Psoas muscle (tissue), 8 donors: ENCODE results near the gene COX10. TPM values are rescaled to one million over a fixed set of nuclear protein-coding genes. Genes with fewer than 3 reads are reported as not detected.
A peak's percentile ranks its signal among the peaks of the same experiment; 100 is the strongest.
"Not testable (repeated sequence)": the region's sequence is repeated elsewhere in the genome, so short reads cannot be mapped to it uniquely, and the experiment has no call there.

Experiments
- ATAC-seq, 4 donors: fragments of 200-7000 bp; cut with Tn5 transposase; one replicate each; pipeline ENCODE4 v1.9.1; 2020; ENCODE audit warnings: moderate library complexity in 3 of 4, mild to moderate bottlenecking in 2 of 4
- DNase-seq, 2 donors: peaks; one replicate each; pipeline ENCODE4 v3.0.0-alpha.2; 2020
- H3K27ac ChIP-seq: fragments of 200-600 bp; one replicate; pipeline ENCODE4 v1.8.0; 2022
- H3K27me3 ChIP-seq, 3 donors: fragments of 200-600 bp in 1 of 3; one replicate each; pipeline versions ENCODE4 v1.6.1 to v1.8.0; 2013 to 2022; ENCODE audit warnings: low read length in 2 of 3, mild to moderate bottlenecking in 2 of 3, moderate library complexity in 1 of 3; ENCODE audit not compliant: insufficient read depth in 3 of 3
- H3K36me3 ChIP-seq, 2 donors: fragments of 200-600 bp in 1 of 2; one replicate each; pipeline versions ENCODE4 v1.6.1 to v1.8.0; 2013 to 2022; ENCODE audit warnings: low read depth in 1 of 2, mild to moderate bottlenecking in 1 of 2, moderate library complexity in 1 of 2; ENCODE audit not compliant: insufficient read depth in 1 of 2
- H3K4me1 ChIP-seq: fragments of 200-600 bp; one replicate; pipeline ENCODE4 v1.8.0; 2022
- H3K4me3 ChIP-seq: fragments of 200-600 bp; one replicate; pipeline ENCODE4 v1.8.0; 2022; ENCODE audit warnings: mild to moderate bottlenecking
- H3K9me3 ChIP-seq: fragments of 200-600 bp; one replicate; pipeline ENCODE4 v1.8.0; 2022
- WGBS, 3 donors: extraction: QIAGEN DNeasy Blood & Tissue Kit; methylation state at CpG; one replicate each; pipeline versions ENCODE4 v1.1.6 to v1.1.7; 2013; 5-methylcytosine and 5-hydroxymethylcytosine counted together
- intact Hi-C, 2 donors: fragments of 100-400 bp; cut with DNase I; formaldehyde crosslinking; loops; one replicate each; pipeline versions ENCODE4 v1.11.0 to v1.14.2; 2022
- polyA plus RNA-seq, 3 donors: library from polyadenylated mRNA; stranded (reverse); fragments of 200-250 nt; gene quantifications; one replicate each; pipeline ENCODE4 v1.2.3, GENCODE V29; 2013
- total RNA-seq, 4 donors: library from RNA; stranded (reverse); fragmentation: NEBNext Ultra II Directional in 2 of 4; extraction: Animal tissue kit (Norgen Biotek cat#: 25700) in 2 of 4; gene quantifications; one replicate each; pipeline versions ENCODE4 v1.2.1 to v1.2.4, GENCODE V29; 2021 to 2023
- TF ChIP-seq, protein P1 (sequence below): fragments of 200-600 bp; IDR thresholded peaks from one replicate; pipeline ENCODE4 v1.8.0; 2022; ENCODE audit warnings: antibody characterized with exemption
- donor health status: healthy with polysubstance abuse.
- donor health status: DM: no; HTN: no; CAD: no; lungs with moderate emphysema.
- donor health status: Bipolar disorder and iron deficiency.
- donor health status: healthy.
- donor health status: DM: yes; HTN: yes; CAD: no.
- donor health status: DM: no; HTN: no; CAD: no.
- donor health status: DM: no; HTN: no; CAD: no.
- donor health status: DM: yes; HTN: yes; CAD: no.

The COX10 gene
- total and polyA plus RNA-seq, 7 donors = 31.5 to 77.1 (median 60.5) TPM

DNA sequence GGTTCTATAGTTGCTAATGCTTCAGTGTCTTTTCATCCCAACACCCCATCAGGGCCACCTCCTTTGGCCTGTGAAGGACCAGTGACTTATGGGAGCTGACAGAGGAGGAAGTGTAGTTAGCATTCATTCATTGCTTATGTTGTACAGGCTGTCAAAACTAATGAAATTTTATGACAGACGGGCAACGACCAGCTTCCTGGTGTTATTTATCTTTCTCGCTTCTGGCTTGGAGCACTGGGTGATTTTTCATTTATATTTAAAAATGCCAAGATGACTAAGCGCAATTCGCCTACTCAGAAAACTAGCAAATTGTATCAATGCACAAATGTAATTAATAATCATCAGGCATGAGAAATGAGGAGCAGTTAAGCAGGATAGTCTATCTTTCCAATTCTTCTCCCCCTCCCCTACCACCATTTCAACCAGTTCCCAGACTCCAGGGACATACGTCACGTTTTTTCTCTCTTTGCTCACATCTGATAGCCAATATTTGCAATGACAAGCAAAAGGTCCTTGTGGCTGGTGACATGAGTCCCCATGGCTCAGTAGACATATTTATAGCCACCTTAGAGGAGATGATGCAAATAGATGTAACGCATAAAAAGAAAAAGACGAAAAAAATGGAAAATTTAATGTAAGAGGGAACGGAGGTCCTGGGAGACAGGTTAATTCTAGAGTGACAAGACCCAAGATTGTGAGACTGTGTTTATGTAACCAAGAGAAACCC is 156.1 kb downstream of the COX10 start:
- intact Hi-C loops = no loop called here

DNA sequence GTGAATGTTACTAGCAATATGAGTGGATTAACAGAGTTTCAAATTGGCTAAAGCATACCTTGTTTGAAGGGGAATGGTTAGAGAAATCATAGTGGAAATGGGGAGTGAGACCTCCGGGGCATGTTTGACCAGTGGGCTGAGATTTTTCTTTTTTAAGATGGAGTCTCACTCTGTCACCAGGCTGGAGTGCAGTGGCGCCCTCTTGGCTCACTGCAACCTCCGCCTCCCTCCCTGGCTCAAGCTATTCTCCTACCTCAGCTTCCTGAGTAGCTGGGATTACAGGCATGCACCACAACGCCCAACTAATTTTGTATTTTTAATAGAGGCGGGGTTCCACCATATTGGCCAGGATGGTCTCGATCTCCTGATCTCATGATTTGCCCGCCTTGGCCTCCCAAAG is 157.7 kb downstream of the COX10 start:
- intact Hi-C loops = no loop called here
- Histone ChIP-seq H3K27me3 (no peaks in the 10 kb centered on the region), H3K27ac (no peak overlapping the region), H3K4me1 (no peaks in the 10 kb centered on the region), H3K36me3 (no peaks in the 10 kb centered on the region), H3K4me3 (no peak overlapping the region), H3K9me3 (no peaks in the 10 kb centered on the region)
- 92 to 97% (median 95%) methylated on average over 7 of the region's 7 CpGs for WGBS, 3 donors
- ATAC-seq (no peak), DNase-seq (no peak)
- TF ChIP-seq, protein P1, sequence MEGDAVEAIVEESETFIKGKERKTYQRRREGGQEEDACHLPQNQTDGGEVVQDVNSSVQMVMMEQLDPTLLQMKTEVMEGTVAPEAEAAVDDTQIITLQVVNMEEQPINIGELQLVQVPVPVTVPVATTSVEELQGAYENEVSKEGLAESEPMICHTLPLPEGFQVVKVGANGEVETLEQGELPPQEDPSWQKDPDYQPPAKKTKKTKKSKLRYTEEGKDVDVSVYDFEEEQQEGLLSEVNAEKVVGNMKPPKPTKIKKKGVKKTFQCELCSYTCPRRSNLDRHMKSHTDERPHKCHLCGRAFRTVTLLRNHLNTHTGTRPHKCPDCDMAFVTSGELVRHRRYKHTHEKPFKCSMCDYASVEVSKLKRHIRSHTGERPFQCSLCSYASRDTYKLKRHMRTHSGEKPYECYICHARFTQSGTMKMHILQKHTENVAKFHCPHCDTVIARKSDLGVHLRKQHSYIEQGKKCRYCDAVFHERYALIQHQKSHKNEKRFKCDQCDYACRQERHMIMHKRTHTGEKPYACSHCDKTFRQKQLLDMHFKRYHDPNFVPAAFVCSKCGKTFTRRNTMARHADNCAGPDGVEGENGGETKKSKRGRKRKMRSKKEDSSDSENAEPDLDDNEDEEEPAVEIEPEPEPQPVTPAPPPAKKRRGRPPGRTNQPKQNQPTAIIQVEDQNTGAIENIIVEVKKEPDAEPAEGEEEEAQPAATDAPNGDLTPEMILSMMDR = no peak

More for the DNA sequence above, 156.1 kb downstream of the COX10 start:
- WGBS, 3 donors = 78 to 83% (median 80%) methylated on average over 10 of the region's 10 CpGs
- DNase-seq (no peak), ATAC-seq (no peak)
- H3K27ac ChIP-seq = no peak overlapping the region
- no peaks in the 10 kb centered on the region for H3K9me3 ChIP-seq
- H3K27me3 ChIP-seq = no peaks in the 10 kb centered on the region
- no peaks in the 10 kb centered on the region for H3K36me3 ChIP-seq
- H3K4me3 ChIP-seq = no peak overlapping the region
- H3K4me1 ChIP-seq = no peaks in the 10 kb centered on the region
- TF ChIP-seq, protein P1 = no peak

DNA sequence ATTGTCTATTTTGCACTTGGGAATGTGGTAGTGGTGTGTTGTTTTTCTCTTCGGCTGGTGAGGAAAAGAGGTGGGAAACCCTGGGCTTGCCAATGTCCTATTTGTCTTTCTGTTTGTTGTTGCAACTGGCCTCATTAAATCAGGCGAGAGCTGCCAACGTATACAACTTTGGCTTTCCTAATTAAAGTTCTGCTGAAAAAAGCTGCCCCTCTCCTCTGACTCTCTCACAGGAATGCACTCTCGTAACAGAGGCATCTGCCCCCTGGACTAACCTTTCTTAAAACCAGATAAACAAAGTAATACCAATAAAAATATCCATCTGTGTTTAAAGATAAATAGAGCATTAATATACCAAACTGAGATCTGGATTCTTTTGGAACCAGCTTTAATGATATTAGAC is 159.6 kb downstream of the COX10 start:
- Histone ChIP-seq H3K9me3 (no peaks in the 10 kb centered on the region), H3K36me3 (no peaks in the 10 kb centered on the region), H3K27me3 (no peaks in the 10 kb centered on the region), H3K4me1 (no peaks in the 10 kb centered on the region), H3K4me3 (no peak overlapping the region), H3K27ac (no peak overlapping the region)
- DNase-seq (no peak), ATAC-seq (no peak)
- 55 to 63% (median 55%) methylated on average over 4 of the region's 4 CpGs for WGBS, 3 donors
- TF ChIP-seq, protein P1 = no peak
- intact Hi-C loops = no loop called here

DNA sequence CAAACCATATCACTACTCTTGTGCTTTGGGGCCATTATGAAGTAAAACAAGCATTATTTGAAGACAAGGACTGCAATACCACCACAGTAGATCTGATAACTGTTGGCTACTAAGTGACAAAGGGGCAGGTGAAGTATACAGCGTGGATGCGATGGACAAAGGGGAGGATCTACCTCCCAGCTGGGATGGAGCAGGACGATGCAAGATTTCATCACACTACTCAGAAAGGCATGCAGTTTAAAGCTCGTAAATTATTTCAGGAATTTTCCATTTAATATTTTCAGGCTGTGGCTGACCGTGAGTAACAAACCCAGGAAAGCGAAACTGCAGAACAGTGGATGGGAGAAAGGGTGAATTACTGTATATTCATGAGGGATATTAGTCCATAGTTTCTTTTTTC is 161.9 kb downstream of the COX10 start:
- WGBS, 3 donors = 61 to 68% (median 64%) methylated on average over 3 to 4 of the region's 6 CpGs
- H3K4me3 ChIP-seq, ATAC-seq, intact Hi-C loops, DNase-seq, H3K9me3 ChIP-seq, H3K4me1 ChIP-seq, H3K27me3 ChIP-seq, H3K36me3 ChIP-seq, H3K27ac ChIP-seq: not testable (repeated sequence)

DNA sequence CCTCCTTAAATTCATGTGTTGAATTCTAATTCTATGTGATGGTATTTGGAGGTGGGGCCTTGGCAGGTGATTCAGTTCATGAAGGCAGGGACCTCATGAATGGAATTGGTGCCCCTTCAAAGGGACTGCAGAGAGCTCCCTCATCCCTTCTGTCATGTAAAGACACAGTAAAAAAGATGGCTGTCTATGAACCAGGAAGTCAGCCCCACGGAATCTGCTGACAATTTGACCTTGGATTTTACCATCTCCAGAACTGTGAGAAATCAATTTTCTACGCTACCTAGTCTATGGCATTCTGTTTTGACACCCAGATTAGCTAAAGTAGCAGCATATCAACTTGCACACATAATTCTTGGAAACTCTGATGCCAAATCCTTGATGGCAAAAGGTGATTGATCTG is 165.7 kb downstream of the COX10 start:
- H3K4me3 ChIP-seq, H3K27ac ChIP-seq, ATAC-seq, H3K36me3 ChIP-seq, H3K4me1 ChIP-seq, H3K9me3 ChIP-seq, DNase-seq, H3K27me3 ChIP-seq, intact Hi-C loops: not testable (repeated sequence)
- 48 to 64% (median 57%) methylated on average over 2 of the region's 2 CpGs for WGBS, 3 donors

DNA sequence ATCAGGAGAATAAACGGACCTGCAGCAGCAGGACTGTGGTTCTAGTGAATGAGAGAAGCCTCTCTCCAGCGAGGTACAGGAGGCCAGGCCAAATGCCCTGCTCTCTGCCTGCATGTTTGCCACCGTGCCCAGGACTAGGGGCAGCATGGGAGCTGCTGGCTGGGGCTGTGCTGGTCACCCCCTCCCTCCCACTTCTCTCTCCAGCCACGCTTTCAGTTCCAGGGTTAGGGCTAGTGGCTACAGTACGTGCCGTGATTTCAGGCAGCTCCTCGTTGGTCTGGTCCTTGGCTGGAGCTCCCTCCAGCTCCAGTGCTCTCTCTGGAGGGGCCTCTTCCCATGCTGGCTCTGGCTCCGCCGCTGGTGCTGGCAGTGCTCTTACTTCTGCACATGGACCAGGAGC is 166.7 kb downstream of the COX10 start:
- H3K36me3 ChIP-seq, H3K27me3 ChIP-seq, H3K27ac ChIP-seq, H3K4me3 ChIP-seq, DNase-seq, H3K9me3 ChIP-seq, intact Hi-C loops, H3K4me1 ChIP-seq: not testable (repeated sequence)
- peak in 2 of 4 donors; percentile 17 to 28 for ATAC-seq
- WGBS, 3 donors = 55 to 63% (median 60%) methylated on average over 7 to 9 of the region's 9 CpGs

DNA sequence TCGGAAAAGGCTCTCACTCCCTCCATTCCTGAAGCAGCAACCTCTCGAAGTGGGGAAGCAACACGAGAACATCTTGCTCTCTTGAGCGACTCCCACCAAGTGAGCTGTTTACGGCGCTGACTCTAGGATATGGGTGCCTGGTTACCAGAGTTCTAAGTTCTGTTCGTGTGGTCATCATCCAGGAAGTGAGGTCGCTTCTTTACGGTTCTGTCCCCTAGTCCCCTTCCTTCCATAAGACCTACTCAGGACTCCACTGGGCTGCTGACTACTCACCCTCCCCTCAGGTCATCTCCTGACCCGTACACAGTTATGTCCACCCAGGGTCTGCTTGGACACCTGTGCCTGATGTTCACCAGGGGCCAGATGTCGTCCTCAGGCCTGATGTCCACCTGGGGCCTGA is 167.5 kb downstream of the COX10 start, which contains the start of gene CDRT15:
TSS of gene CDRT15 (minus strand) at position 101 of the 400 bp plus-strand sequence. CDS start at position 72, 29 bp downstream.
- H3K27ac ChIP-seq, H3K36me3 ChIP-seq, intact Hi-C loops, H3K4me3 ChIP-seq, H3K27me3 ChIP-seq, H3K9me3 ChIP-seq, DNase-seq, H3K4me1 ChIP-seq: not testable (repeated sequence)
- 80 to 92% (median 92%) methylated on average over 9 to 11 of the region's 11 CpGs for WGBS, 3 donors
- ATAC-seq = peak in 1 of 4 donors; percentile 29

DNA sequence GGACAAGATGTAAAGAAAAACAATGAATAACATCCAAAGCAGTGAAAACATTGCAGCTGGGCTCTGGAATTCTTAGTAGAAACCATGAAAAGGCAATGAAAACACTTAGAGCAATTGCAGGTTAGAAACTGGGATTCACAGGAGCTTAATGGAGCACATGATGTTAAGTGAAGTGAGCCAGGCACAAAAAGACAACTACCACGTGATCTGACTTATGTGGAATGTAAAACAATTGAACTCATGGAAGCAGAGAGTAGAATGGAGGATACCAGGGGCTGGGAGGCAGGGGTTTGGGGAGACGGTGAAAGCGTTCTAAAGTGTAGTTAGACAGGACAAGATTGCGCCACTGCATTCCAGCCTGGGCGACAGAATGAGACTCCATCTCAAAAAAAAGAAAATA is 170.0 kb downstream of the COX10 start:
- intact Hi-C loops = not testable (repeated sequence)

More for the DNA sequence above, 170.0 kb downstream of the COX10 start:
- H3K4me1 ChIP-seq, H3K9me3 ChIP-seq, H3K27me3 ChIP-seq, H3K4me3 ChIP-seq, H3K27ac ChIP-seq, ATAC-seq, H3K36me3 ChIP-seq, DNase-seq: not testable (repeated sequence)
- 89 to 95% (median 93%) methylated on average over 2 of the region's 5 CpGs for WGBS, 3 donors
